ENCODE results near the gene MAGEA11.

DNA sequence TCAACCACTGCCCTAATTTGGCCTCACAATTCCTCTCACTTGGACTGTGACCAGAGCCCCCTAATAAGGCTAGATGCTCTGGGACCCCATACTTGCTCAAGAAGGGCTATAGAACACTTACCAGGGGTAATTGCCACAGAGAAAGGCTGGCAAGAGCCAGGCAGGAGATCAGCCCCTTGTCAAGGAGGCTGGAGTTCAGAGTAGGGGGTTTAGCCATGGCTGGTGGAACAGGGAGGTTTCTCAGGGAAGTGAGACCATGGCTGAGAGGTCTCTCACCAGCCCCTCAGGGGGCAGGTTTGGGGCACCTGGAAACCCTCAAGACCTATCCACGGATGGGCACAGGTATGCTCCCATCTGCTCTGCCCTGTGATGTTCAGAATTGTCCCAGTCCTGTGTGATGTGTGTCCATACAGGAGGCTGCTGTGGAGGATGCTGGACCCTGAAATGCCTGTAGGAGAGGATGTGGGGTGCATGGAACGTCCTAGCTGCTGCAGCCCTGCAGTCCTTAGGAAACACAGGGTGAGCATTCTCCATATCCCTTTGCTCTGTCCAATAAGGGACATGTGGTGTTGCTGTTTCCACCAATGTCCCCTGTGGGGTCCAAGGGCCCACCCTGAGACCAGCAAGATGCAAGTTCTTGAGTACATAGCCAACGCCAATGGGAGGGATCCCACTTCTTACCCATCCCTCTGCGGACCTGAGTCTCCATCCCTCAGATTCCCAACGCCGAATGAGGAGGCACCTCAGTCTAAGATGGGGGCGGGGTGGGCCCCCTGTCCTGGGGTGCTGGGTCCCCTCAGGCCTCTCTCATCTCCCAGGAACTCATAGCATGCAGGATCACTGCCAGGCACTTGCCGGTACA, 45.6 kb downstream of the MAGEA11 start:
- TF ChIP-seq YY1 (IDR thresholded peaks at IDR 0.05) = no peak
- no peak for TF ChIP-seq SP1 (IDR thresholded peaks at IDR 0.05)
- TF ChIP-seq, protein P1, sequence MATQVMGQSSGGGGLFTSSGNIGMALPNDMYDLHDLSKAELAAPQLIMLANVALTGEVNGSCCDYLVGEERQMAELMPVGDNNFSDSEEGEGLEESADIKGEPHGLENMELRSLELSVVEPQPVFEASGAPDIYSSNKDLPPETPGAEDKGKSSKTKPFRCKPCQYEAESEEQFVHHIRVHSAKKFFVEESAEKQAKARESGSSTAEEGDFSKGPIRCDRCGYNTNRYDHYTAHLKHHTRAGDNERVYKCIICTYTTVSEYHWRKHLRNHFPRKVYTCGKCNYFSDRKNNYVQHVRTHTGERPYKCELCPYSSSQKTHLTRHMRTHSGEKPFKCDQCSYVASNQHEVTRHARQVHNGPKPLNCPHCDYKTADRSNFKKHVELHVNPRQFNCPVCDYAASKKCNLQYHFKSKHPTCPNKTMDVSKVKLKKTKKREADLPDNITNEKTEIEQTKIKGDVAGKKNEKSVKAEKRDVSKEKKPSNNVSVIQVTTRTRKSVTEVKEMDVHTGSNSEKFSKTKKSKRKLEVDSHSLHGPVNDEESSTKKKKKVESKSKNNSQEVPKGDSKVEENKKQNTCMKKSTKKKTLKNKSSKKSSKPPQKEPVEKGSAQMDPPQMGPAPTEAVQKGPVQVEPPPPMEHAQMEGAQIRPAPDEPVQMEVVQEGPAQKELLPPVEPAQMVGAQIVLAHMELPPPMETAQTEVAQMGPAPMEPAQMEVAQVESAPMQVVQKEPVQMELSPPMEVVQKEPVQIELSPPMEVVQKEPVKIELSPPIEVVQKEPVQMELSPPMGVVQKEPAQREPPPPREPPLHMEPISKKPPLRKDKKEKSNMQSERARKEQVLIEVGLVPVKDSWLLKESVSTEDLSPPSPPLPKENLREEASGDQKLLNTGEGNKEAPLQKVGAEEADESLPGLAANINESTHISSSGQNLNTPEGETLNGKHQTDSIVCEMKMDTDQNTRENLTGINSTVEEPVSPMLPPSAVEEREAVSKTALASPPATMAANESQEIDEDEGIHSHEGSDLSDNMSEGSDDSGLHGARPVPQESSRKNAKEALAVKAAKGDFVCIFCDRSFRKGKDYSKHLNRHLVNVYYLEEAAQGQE (IDR thresholded peaks at IDR 0.05) = no peak
- TF ChIP-seq, protein P2, sequence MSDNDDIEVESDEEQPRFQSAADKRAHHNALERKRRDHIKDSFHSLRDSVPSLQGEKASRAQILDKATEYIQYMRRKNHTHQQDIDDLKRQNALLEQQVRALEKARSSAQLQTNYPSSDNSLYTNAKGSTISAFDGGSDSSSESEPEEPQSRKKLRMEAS (IDR thresholded peaks at IDR 0.05) = no peak
- TF ChIP-seq, protein P3, sequence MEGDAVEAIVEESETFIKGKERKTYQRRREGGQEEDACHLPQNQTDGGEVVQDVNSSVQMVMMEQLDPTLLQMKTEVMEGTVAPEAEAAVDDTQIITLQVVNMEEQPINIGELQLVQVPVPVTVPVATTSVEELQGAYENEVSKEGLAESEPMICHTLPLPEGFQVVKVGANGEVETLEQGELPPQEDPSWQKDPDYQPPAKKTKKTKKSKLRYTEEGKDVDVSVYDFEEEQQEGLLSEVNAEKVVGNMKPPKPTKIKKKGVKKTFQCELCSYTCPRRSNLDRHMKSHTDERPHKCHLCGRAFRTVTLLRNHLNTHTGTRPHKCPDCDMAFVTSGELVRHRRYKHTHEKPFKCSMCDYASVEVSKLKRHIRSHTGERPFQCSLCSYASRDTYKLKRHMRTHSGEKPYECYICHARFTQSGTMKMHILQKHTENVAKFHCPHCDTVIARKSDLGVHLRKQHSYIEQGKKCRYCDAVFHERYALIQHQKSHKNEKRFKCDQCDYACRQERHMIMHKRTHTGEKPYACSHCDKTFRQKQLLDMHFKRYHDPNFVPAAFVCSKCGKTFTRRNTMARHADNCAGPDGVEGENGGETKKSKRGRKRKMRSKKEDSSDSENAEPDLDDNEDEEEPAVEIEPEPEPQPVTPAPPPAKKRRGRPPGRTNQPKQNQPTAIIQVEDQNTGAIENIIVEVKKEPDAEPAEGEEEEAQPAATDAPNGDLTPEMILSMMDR (IDR thresholded peaks at IDR 0.05; ENCODE audit: low read depth, low read length, missing input control) = no peak
- TF ChIP-seq EGR1 (IDR thresholded peaks at IDR 0.05; ENCODE audit: low read depth in 2 of 2) = no peak
- no peak for TF ChIP-seq RXRA (IDR thresholded peaks at IDR 0.05)
